Glutamatergic neuron (in vitro differentiated cells): ENCODE results near the gene DPM2. TPM values are rescaled to one million over a fixed set of nuclear protein-coding genes. Genes with fewer than 3 reads are reported as not detected.

ENCODE experiments used
- DNase-seq: peaks from one replicate; pipeline ENCODE4 v3.0.0; 2022
- H3K27ac Mint-ChIP-seq: one replicate; pipeline ENCODE4 v1.8.0; 2020; ENCODE audit warnings: mild to moderate bottlenecking, mixed read lengths, inconsistent platforms; ENCODE audit not compliant: unreplicated experiment
- H3K27me3 Mint-ChIP-seq: one replicate; pipeline ENCODE4 v1.8.0; 2020; ENCODE audit warnings: mild to moderate bottlenecking, moderate library complexity, mixed read lengths, inconsistent platforms; ENCODE audit not compliant: unreplicated experiment
- H3K36me3 Mint-ChIP-seq: one replicate; pipeline ENCODE4 v1.8.0; 2020; ENCODE audit warnings: mild to moderate bottlenecking, mixed read lengths, inconsistent platforms; ENCODE audit not compliant: unreplicated experiment
- H3K4me1 Mint-ChIP-seq: one replicate; pipeline ENCODE4 v1.8.0; 2020; ENCODE audit warnings: mild to moderate bottlenecking, low read depth, mixed read lengths, inconsistent platforms; ENCODE audit not compliant: unreplicated experiment
- H3K4me3 Mint-ChIP-seq: one replicate; pipeline ENCODE4 v1.8.0; 2020; ENCODE audit warnings: mild to moderate bottlenecking, mixed read lengths, inconsistent platforms; ENCODE audit not compliant: unreplicated experiment
- H3K9me3 Mint-ChIP-seq: one replicate; pipeline ENCODE4 v1.8.0; 2020; ENCODE audit warnings: mild to moderate bottlenecking, moderate library complexity, mixed read lengths, inconsistent platforms; ENCODE audit not compliant: unreplicated experiment
- CTCF ChIP-seq: fragments of 200-600 bp; sonication (generic); IDR thresholded peaks from one replicate; pipeline ENCODE4 v1.5.0; 2021; ENCODE audit not compliant: partially characterized antibody, unreplicated experiment
- total RNA-seq: library from RNA; stranded (reverse); fragmentation: NEBNext Ultra II Directional; extraction: Animal tissue kit (Norgen Biotek cat#: 25700); gene quantifications from one replicate; pipeline ENCODE4 v1.2.1, GENCODE V29; 2021; ENCODE audit not compliant: unreplicated experiment

DPM2 gene
- total RNA-seq, 1 donor from 2014 or later: 35.3 TPM

- H3K27ac Mint-ChIP-seq: no peak overlapping the region
- H3K4me3 Mint-ChIP-seq: no peak overlapping the region
- no peaks in the 10 kb centered on the region for H3K36me3 Mint-ChIP-seq
- no peak for TF ChIP-seq CTCF
- H3K9me3 Mint-ChIP-seq: peaks cover 9% of the 10 kb centered on the region
- no peak for DNase-seq
- H3K27me3 Mint-ChIP-seq: peaks cover 10% of the 10 kb centered on the region
- H3K4me1 Mint-ChIP-seq: peaks cover 11% of the 10 kb centered on the region
Measured at GRCh38 chr9:127927988-127928675, 9.5 kb downstream of the DPM2 start.

GRCh38 chr9:127927201-127927987 lies 10.3 kb downstream of the DPM2 start:
- Mint-ChIP-seq H3K4me1 (peaks cover 11% of the 10 kb centered on the region), H3K36me3 (no peaks in the 10 kb centered on the region), H3K27ac (no peak overlapping the region), H3K4me3 (no peak overlapping the region), H3K27me3 (peaks cover 7% of the 10 kb centered on the region), H3K9me3 (peaks cover 9% of the 10 kb centered on the region)
- no peak for TF ChIP-seq CTCF
- no peak for DNase-seq

- peaks cover 7% of the 10 kb centered on the region for H3K27me3 Mint-ChIP-seq
- H3K27ac Mint-ChIP-seq: no peak overlapping the region
- no peak for TF ChIP-seq CTCF
- H3K36me3 Mint-ChIP-seq: no peaks in the 10 kb centered on the region
- H3K9me3 Mint-ChIP-seq: peaks cover 11% of the 10 kb centered on the region
- peaks cover 11% of the 10 kb centered on the region for H3K4me1 Mint-ChIP-seq
- no peak for DNase-seq
- H3K4me3 Mint-ChIP-seq: peak overlapping the region; percentile 49
Measured at GRCh38 chr9:127926906-127927200, 10.8 kb downstream of the DPM2 start.

GRCh38 chr9:127925959-127926905 lies 11.4 kb downstream of the DPM2 start:
- TF ChIP-seq CTCF: no peak
- Mint-ChIP-seq H3K9me3 (peaks cover 7% of the 10 kb centered on the region), H3K36me3 (no peaks in the 10 kb centered on the region), H3K4me3 (no peak overlapping the region), H3K27me3 (peaks cover 7% of the 10 kb centered on the region), H3K27ac (no peak overlapping the region), H3K4me1 (peaks cover 7% of the 10 kb centered on the region)
- no peak for DNase-seq
